ENCODE measurements around the gene PLA2R1.
"Not testable (repeated sequence)": the region's sequence is repeated elsewhere in the genome, so short reads cannot be mapped to it uniquely, and the experiment has no call there.

PLA2R1 gene

DNA sequence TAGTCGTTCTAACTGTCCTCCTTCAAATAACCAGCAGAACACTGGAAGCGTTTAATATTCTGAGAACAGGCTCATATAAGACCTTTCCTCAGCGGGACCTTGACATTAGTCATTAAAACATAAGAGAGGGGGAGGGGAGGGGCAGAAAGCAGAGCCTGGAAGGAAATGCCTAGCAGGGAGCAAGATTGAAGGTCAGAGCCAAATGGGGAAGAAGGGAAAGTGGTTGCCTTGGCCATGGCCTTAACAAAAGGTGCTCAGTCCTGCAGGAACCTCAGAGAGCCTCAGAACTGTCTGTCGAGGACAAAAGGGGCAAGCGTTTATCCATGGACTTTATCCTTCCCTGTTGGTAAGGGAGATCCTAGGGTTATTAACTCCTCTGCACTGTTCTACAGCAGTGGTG, 856 bp upstream of the PLA2R1 start:
- DNase-seq, result no peak

DNA sequence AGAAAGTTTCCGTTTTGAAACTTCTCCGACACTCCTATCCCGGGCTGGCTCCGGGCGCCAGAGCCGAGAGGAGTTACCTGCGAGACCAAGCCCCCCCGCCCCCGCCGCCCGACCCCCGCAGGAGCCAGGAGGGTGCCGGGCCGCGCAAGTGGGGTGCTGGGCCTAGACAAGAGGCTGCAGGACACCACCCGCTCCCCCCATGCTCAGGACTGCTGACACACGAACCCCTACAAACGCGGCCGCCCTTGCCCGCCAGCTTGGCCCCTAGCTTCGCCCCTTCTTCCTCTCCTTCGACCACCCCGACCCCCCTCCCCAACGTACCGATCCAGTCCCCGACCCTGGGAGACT, 497 bp downstream of the PLA2R1 start:
- no peak for DNase-seq

DNA sequence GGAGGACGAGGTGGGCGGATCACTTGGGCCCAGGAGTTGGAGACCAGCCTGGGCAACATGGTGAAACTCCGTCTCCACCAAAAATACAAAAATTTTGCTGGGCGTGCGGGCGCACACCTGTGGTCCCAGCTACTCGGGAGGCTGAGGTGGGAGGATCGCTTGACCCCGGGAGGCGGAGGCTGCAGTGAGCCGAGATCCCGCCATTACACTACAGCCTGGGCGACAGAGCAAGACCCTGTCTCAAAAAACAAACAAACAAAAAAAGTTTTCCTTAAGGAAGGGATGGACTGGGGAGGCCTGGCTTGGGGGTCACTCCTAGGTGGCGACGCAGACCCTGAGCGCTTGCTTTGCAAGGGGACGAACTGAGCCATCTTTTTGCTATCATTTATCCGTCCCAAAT, 882 bp downstream of the PLA2R1 start:
- DNase-seq, result no peak

- DNase-seq, result no peak
These were observed 2.1 kb downstream of the PLA2R1 start for GRCh38 chr2:160060297-160060696.

DNA sequence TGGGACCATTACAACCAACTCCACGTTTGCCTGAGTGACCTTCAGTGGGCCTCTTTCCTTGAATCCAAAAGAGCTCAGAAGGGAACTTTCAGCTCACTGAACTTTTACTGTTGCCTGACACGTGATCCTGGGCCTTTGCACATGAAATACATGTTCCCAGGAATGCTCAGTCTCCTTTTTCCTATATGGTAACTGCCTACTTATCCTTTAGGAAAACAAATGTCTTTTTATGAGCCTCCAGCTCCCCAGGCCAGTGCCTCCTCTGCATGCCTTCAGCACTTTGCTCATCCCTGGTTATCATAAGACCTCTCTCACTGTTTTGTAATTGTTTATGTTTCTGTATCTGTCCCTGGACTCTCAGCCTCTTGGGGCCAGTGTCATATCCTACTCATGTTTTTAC, 5.1 kb downstream of the PLA2R1 start:
- no peak for DNase-seq

DNA sequence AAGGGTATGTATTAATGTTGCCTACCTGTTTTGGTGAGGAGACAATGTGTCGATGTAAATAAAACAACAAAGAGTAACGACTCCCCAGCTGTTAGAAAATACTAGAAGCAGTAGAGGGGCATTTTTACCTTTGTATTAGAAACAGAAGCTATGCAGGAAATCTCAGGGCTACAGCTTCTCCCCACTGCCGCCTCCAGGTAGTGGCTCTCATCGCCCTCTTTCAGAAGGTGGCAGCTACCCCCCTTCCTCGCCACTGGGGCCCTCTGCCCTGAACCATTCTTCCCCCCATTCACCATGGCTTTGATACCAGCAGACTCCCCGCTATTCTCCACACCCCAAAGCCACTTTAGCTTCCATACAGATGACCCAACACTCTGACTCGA, 6.7 kb downstream of the PLA2R1 start:
- no peak for DNase-seq

DNA sequence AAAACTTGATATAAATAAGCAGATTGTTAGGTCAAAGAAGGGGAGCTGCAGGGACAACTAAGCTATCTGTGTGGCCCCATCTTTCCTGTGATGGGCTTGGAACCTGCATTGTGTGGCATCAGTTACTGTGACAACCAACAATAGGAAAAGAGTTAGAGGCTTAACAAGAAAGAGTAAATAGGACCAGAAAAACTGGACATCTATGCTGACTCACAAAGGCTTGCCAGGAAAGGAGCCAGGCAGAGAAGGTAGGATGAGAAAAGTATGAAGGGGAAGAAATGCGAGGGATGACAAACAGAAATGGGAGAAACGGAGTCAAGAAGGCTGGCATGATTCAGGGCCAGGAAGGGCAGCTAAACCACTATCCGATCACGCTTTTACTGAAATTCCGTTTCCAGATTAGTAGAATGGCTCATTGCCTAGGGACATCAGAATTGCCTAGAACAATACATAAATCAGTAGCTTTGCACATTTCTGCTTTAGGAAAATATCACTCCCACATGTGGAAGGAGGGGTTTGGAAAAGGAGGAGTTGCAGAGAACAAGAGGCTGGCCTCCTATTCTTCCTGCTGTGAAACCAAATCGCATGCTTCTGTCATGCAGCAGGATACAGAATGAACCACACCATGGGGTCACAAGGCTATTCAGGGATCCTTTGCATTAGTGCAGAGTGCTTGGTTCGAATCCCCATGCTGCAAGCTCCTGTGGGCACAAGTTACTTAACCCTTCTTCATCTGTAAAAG, 7.3 kb downstream of the PLA2R1 start:
- no peak for DNase-seq

- no peak for DNase-seq
These were observed 8.5 kb downstream of the PLA2R1 start for GRCh38 chr2:160053946-160054345.

- DNase-seq, result no peak
These were observed 9.9 kb downstream of the PLA2R1 start for GRCh38 chr2:160052531-160052930.

DNA sequence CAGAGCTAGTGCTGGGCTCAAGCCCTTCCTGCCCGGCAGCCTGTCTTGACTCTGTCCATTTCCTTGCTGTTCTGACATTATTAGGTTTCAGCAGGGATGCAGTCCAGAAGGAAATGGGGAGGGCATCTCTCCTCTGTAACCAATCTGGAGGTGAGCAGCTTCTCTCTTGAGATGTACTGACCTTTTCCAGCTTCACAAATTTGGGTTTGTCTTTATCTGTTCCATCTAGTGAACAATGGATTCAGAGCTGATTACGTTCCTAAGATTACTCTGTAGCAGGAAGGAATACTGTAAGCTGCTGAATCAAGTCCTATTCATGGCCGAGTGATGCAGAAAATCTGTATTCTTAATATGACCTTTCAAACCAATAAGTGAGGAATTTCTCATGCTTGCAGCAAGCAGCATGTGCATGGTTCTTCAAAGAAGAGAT, 11.0 kb downstream of the PLA2R1 start:
- DNase-seq, result no peak

DNA sequence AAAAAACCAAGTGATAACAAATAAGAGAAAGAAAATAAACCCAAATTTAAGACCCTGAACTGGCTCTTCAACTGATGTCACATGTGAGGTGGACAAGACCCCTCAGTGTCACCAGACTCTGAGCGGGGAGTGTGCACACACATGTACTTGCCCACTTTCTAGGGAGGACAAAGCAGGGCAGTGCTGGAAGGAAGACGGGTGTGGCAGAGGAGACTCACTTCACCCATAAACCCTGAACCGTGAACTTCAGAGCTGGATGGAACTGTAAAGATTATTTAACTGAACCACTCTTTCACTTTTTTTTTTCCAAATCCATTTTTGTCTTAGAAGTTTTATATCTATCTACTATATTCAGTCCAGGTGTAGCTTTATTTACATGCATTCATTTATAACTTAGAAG, 12.3 kb downstream of the PLA2R1 start:
- DNase-seq, result no peak

GRCh38 chr2:160045703-160046210, 16.7 kb downstream of the PLA2R1 start:
- DNase-seq, result no peak

DNA sequence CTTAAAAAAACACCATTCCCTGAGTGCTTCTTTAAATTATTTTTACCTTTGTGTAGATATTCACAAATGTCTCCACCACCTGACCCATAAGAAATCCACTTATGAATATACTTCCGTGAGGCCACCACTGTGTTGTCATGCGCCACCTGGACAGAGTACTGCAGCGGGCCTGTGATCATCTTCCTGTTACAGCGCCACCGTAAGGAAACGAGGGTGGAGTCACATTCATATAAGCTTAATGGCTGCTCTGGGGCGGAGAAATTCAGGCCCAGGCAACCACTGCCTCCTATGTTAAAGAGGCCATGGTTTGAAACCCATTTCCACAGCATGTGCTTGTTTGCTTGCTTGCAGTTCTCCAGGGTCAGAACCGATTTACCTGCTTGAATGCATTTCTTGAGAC, 17.7 kb downstream of the PLA2R1 start:
- no peak for DNase-seq

- no peak for DNase-seq
These were observed 19.1 kb downstream of the PLA2R1 start for GRCh38 chr2:160043265-160043664.

- no peak for DNase-seq
These were observed 20.4 kb downstream of the PLA2R1 start for GRCh38 chr2:160042054-160042453.

DNA sequence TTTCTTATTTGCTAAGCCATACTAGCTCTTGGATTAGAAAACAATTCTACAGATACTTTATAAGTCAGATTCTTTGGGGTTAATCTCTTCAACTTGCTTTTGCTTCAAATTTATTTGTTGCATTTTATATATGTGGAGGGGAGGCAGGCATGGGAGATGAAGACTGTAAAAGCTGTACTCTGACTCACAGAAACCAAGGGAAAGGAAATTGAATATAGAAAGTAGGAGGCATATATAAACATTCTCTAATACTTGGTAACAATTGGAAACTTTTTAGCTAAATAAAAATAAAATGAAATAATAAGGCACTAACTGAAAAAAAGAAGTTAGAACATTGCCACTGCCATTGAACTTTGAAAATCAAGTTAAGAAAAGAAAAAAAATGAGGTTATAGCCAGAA, 21.3 kb downstream of the PLA2R1 start:
- DNase-seq, result no peak

DNA sequence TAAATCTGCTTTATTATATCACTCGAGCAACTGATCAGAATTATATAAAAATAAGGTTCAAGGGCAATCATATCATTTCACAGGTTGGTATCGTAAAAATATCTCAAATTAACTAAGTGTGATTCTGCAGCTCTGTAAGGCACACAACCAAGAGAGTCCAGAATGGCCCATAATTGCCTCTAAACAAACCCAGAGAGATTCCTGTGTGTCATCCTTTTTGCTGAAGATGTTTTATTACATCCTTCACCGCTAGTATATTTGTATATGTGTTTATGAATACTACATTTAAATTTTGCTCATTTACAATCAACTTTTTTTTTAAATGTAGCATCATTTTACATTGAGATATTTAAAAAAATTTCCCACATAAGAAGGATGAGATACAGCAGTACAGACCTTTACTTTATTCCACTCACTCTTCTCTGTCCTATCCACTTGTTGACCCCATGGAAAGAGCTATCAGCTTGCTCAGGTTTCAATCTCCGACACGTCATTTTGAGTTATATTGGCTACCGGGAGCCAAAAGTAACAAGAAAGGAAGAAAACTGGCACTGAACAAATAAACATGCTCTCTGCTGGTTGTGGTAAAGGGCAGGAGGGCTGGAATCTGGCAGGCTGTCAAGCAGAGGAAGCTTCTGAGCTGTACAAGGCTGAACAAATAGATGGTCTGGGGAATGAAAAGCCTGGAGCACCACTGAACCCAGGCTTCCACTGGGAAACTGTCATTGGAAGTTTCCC, 23.1 kb downstream of the PLA2R1 start:
- DNase-seq, result no peak

- not testable (repeated sequence) for DNase-seq
These were observed 23.8 kb downstream of the PLA2R1 start for GRCh38 chr2:160038662-160039061.

DNA sequence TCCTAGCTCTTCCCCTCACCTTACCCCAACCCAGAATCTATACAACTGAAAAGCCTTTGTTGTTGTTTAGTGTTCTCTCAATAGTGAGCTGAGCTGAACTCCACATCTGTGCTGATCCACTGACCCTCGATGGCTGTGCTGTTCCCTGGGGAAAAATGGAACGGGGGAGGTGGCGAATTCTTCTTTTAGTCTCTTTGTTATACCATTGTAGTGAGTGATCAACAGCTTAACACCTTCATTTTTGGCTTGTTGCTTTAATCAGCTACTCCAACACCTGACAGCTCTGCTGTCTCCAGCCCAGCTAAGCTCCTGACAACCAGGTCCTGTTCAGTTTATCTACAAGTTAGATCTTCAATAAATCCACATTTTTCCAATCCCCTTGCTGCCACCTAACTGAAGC, 25.7 kb downstream of the PLA2R1 start:
- no peak for DNase-seq

- DNase-seq, result no peak
These were observed 27.3 kb downstream of the PLA2R1 start for GRCh38 chr2:160035125-160035524.

DNA sequence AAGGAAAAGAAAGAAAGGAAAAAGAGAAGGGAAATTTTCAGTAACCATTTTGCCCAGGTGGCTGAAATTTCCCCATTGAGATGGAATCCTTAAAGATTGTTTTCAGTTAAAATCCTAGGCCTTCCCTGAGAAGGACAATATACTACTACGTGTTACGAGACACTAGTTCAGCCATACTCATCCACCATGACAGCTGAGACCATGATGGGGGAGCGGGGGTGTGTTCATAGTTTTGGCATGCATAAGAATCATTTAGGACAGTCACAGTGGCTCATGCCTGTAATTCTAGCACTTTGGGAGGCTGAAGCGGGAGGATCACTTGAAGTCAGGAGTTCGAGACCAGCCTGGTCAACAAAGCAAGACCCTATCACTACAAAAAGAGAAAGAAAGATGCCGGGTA, 28.0 kb downstream of the PLA2R1 start:
- no peak for DNase-seq

DNA sequence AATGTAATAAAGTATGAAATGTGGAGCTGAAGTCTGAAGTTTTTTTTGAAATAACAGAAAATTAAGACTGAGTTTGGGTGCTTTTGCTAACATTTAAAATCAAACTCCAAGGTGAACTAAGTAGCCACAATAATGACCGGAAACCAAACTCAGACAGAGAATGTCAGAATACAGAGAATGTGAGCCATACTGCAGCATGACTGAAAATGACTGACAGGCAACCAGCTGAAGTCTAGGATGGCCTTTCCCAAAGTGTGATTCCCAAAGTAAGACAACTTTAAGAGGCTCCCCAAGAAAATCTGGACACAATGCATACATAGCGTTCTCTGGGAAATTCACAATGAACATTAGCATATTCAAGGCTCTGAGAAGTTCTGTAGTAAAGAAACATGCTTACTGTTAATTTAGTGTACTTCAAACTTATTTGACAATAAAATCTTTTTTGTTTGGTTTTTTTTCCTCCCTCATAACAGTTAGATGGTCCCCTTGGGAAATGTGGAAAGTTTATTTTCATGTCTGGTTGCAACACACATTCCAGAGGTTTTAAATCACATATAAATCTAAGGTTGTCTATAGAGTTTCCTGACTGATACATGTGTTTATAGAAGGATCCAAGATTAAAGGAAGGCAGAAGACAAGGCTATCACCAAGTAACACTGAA, 28.6 kb downstream of the PLA2R1 start:
- no peak for DNase-seq

DNA sequence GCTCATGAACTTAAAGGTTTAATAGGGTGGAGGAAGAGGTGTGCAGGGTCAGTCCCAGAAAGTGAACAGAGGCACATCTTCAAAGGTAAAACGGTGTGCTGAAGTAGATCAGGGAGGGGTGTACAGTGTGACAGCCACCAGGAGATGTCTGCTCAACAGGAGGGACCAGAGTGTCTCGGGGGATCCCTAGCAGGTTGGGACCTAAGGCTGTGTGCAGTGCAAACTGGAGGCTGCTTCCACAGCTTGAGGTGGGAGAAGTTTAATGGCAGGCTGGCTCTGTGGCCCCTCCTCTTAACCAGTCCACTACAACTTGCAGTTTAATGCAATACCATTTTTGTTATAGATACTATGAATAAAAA, 33.2 kb downstream of the PLA2R1 start:
- DNase-seq, result no peak

Measured in NCI-H524 (cell line).